ENCODE data around the gene DDX28. TPM values are rescaled to one million over a fixed set of nuclear protein-coding genes. Genes with fewer than 3 reads are reported as not detected.
"Not testable (repeated sequence)": the region's sequence is repeated elsewhere in the genome, so short reads cannot be mapped to it uniquely, and the experiment has no call there.

DDX28 gene
- total and polyA plus RNA-seq, 10 of the 15 experiments (the other 5 are each of a cell fraction or from before 2014, with no cell fraction given), result 3.6 to 40.4 (median 20.0) TPM

GRCh38 chr16:67995423-67995822, 27.6 kb downstream of the DDX28 start (continued):
- TF ChIP-seq POU2F2 (IDR thresholded peaks at IDR 0.05; ENCODE audit: borderline replicate concordance, low read depth, low read length), result no peak
- peak; percentile 71 for TF ChIP-seq RUNX3 (IDR thresholded peaks at IDR 0.05; ENCODE audit: low read length)
- TF ChIP-seq, protein P1, sequence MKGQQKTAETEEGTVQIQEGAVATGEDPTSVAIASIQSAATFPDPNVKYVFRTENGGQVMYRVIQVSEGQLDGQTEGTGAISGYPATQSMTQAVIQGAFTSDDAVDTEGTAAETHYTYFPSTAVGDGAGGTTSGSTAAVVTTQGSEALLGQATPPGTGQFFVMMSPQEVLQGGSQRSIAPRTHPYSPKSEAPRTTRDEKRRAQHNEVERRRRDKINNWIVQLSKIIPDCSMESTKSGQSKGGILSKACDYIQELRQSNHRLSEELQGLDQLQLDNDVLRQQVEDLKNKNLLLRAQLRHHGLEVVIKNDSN (IDR thresholded peaks at IDR 0.05; ENCODE audit: borderline replicate concordance, extremely low read length, insufficient read depth, low read depth, low read length), result no peak
- TF ChIP-seq STAT1 (conservative IDR thresholded peaks at IDR 0.05), result no peak
- peak; percentile 74 for TF ChIP-seq EED (IDR thresholded peaks at IDR 0.05; ENCODE audit: low read depth)
- TF ChIP-seq BHLHE40 (IDR thresholded peaks at IDR 0.05; ENCODE audit: borderline replicate concordance in 1 of 2, low read depth in 2 of 2, low read length in 1 of 2), result peak in 1 of 2 experiments; percentile 63; a peak in 1 of 4 replicates
- TF ChIP-seq ZNF217 (IDR thresholded peaks at IDR 0.05), result peak; percentile 82
- TF ChIP-seq MLLT1 (IDR thresholded peaks at IDR 0.05), result no peak
- TF ChIP-seq MYC (IDR thresholded peaks at IDR 0.05; ENCODE audit: insufficient read depth, insufficient read length, insufficient replicate concordance, low read length, severe bottlenecking), result no peak
- TF ChIP-seq JUNB (IDR thresholded peaks at IDR 0.05), result 0 out of 2 replicates have a peak, but pooled peaks have one; percentile 6
- TF ChIP-seq MTA3 (IDR thresholded peaks at IDR 0.05; ENCODE audit: borderline replicate concordance, low read length), result no peak
- TF ChIP-seq SMC3 (IDR thresholded peaks at IDR 0.05; ENCODE audit: borderline replicate concordance, low read length), result no peak
- no peak for TF ChIP-seq NBN (IDR thresholded peaks at IDR 0.05)
- TF ChIP-seq, protein P2, sequence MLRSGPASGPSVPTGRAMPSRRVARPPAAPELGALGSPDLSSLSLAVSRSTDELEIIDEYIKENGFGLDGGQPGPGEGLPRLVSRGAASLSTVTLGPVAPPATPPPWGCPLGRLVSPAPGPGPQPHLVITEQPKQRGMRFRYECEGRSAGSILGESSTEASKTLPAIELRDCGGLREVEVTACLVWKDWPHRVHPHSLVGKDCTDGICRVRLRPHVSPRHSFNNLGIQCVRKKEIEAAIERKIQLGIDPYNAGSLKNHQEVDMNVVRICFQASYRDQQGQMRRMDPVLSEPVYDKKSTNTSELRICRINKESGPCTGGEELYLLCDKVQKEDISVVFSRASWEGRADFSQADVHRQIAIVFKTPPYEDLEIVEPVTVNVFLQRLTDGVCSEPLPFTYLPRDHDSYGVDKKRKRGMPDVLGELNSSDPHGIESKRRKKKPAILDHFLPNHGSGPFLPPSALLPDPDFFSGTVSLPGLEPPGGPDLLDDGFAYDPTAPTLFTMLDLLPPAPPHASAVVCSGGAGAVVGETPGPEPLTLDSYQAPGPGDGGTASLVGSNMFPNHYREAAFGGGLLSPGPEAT (IDR thresholded peaks at IDR 0.05; ENCODE audit: low read depth), result peak; percentile 46
- no peak for TF ChIP-seq CREM (IDR thresholded peaks at IDR 0.05; ENCODE audit: low read depth)
- peak; percentile 29; the same call in 1 of the 2 replicates for TF ChIP-seq ATF7 (IDR thresholded peaks at IDR 0.05; ENCODE audit: low read depth)
- TF ChIP-seq NR2C1 (IDR thresholded peaks at IDR 0.05), result no peak
- 0 out of 3 replicates have a peak, but pooled peaks of 1 of the 2 experiments have one; percentile 38 for TF ChIP-seq EGR1 (IDR thresholded peaks at IDR 0.05; ENCODE audit: borderline replicate concordance in 1 of 2, low read depth in 2 of 2, low read length in 2 of 2)
- TF ChIP-seq EP300 (IDR thresholded peaks at IDR 0.05; ENCODE audit: borderline replicate concordance in 1 of 2, control insufficient read depth in 1 of 2, low read depth in 2 of 2, low read length in 2 of 2), result 0 out of 4 replicates have a peak, but pooled peaks of 1 of the 2 experiments have one; percentile 29
- peak; percentile 51; the same call in 1 of the 2 replicates for TF ChIP-seq IKZF1 (conservative IDR thresholded peaks at IDR 0.05)

DNA sequence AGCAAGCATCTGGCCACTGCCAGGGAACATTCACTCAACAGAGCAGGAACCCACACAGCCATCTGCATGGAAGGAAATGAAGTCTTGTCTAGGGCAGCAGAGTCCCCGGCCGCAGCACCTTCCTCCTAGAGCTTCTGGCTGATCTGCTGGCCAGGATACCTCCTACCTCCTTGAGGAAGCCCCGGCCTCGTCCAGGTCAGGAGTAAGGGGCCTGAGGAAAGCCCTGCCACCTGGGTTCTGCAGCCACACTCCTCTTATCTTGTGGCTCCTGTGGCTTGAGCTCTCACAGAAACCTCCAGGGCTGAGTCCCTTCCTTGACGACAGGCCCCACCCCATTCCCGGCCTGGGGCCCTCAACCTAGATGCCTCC, 29.0 kb downstream of the DDX28 start:
- WGBS (ENCODE audit: insufficient coverage, insufficient replicate concordance, low lambda C conversion rate, missing lambda C conversion rate), result 0% methylated on average over 4 of the region's 6 CpGs
- ChIA-PET SMC1A (ENCODE audit: uncharacterized antibody, unreplicated experiment) (interaction anchor here (1.2 to 1.8 kb wide), 3 partner anchors 47 to 473 kb away, joined by 3 to 11 read pairs (median 5); no protein-coding TSS in a partner anchor), RAD21 (ENCODE audit: unreplicated experiment) (interaction anchor here (0.6 to 1.3 kb wide), 10 partner anchors 9 to 461 kb away, joined by 3 to 5 read pairs (median 4); no protein-coding TSS in a partner anchor), CTCF (interaction anchor here (0.6 to 2.3 kb wide), 16 partner anchors 9 to 480 kb away, joined by 3 to 15 read pairs (median 4); partner anchors contain the start of genes DDX28 and DUS2), POLR2A (interaction anchor here (0.6 kb wide), 1 partner anchor 302 kb away, joined by 4 read pairs; no protein-coding TSS in a partner anchor)
- peak overlapping the region; percentile 79 for H3K4me2 ChIP-seq (ENCODE audit: control insufficient read depth, insufficient read depth)
- H3K79me2 ChIP-seq (ENCODE audit: control insufficient read depth, insufficient read depth, low read length); FAIRE-seq; intact Hi-C loops (cut with micrococcal nuclease; ENCODE audit: unreplicated experiment); H3K27me3 ChIP-seq (replicated peaks in 1 of 2; ENCODE audit: control insufficient read depth in 2 of 2, insufficient read depth in 2 of 2, low read length in 1 of 2); H4K20me1 ChIP-seq (ENCODE audit: control insufficient read depth, insufficient read depth); DNase-seq (ENCODE audit: low read depth, low spot score); BruUV-seq (replicated peaks); H3K36me3 ChIP-seq (ENCODE audit: control insufficient read depth in 2 of 2, insufficient read depth in 2 of 2, low read length in 1 of 2); H3K9me3 ChIP-seq (replicated peaks; ENCODE audit: control insufficient read depth, insufficient read depth, low read length): not testable (repeated sequence)
- peak overlapping the region; percentile 68 for H3K9ac ChIP-seq (ENCODE audit: control insufficient read depth, insufficient read depth, low read length)
- H3K4me3 ChIP-seq, result peak overlapping the region; percentile 24; the same call in 1 of the 2 replicates
- peak; percentile 1; the same call in 2 of the 3 replicates for ATAC-seq
- H3K27ac ChIP-seq (ENCODE audit: control insufficient read depth, insufficient read depth), result peak overlapping the region; percentile 64
- peaks cover 39% of the 10 kb centered on the region for H3K4me1 ChIP-seq (ENCODE audit: control insufficient read depth, insufficient read depth, low read length)
- in situ Hi-C loops (cut with MboI), result loop anchor here (5.0 kb wide), 1 partner anchor 233 kb away; no protein-coding TSS in a partner anchor
- peak overlapping the region; percentile 78 for H2AFZ ChIP-seq (ENCODE audit: control insufficient read depth, low read depth, low read length)

All from GM12878 (cell line).